Measurements from ENCODE around the gene RABL6. TPM values are rescaled to one million over a fixed set of nuclear protein-coding genes. Genes with fewer than 3 reads are reported as not detected.
"Not testable (repeated sequence)": the region's sequence is repeated elsewhere in the genome, so short reads cannot be mapped to it uniquely, and the experiment has no call there.

The RABL6 gene
- total RNA-seq, 1 donor: 72.1 TPM

GRCh38 chr9:136860933-136861873 is 53.5 kb downstream of the RABL6 start:
- no peak for DNase-seq (ENCODE audit: low read depth)
- H3K4me3 ChIP-seq (ENCODE audit: low read depth, low read length): no peak overlapping the region
- no peak for TF ChIP-seq CTCF (IDR thresholded peaks at IDR 0.05; ENCODE audit: insufficient read depth, low read depth, low read length)

GRCh38 chr9:136861874-136862457 is 54.2 kb downstream of the RABL6 start:
- no peak for DNase-seq (ENCODE audit: low read depth)
- H3K4me3 ChIP-seq (ENCODE audit: low read depth, low read length): no peak overlapping the region
- no peak for TF ChIP-seq CTCF (IDR thresholded peaks at IDR 0.05; ENCODE audit: insufficient read depth, low read depth, low read length)

GRCh38 chr9:136862849-136863622 is 55.3 kb downstream of the RABL6 start:
- TF ChIP-seq CTCF (IDR thresholded peaks at IDR 0.05; ENCODE audit: insufficient read depth, low read depth, low read length): no peak

GRCh38 chr9:136863623-136864273 is 56.0 kb downstream of the RABL6 start:
- DNase-seq (ENCODE audit: low read depth): no peak
- no peak for TF ChIP-seq CTCF (IDR thresholded peaks at IDR 0.05; ENCODE audit: insufficient read depth, low read depth, low read length)
- no peak overlapping the region for H3K4me3 ChIP-seq (ENCODE audit: low read depth, low read length)

More at GRCh38 chr9:136862849-136863622, 55.3 kb downstream of the RABL6 start:
- H3K4me3 ChIP-seq (ENCODE audit: low read depth, low read length): no peak overlapping the region
- DNase-seq (ENCODE audit: low read depth): no peak

- peak overlapping the region; percentile 82 for H3K4me3 ChIP-seq (ENCODE audit: low read depth, low read length)
- no peak for TF ChIP-seq CTCF (IDR thresholded peaks at IDR 0.05; ENCODE audit: insufficient read depth, low read depth, low read length)
- no peak for DNase-seq (ENCODE audit: low read depth)
These were observed 57.5 kb downstream of the RABL6 start for GRCh38 chr9:136865041-136865767.

GRCh38 chr9:136865768-136866103 is 58.0 kb downstream of the RABL6 start:
- TF ChIP-seq CTCF (IDR thresholded peaks at IDR 0.05; ENCODE audit: insufficient read depth, low read depth, low read length): no peak
- H3K4me3 ChIP-seq (ENCODE audit: low read depth, low read length): peak overlapping the region; percentile 82
- DNase-seq (ENCODE audit: low read depth): no peak

- peak overlapping the region; percentile 82 for H3K4me3 ChIP-seq (ENCODE audit: low read depth, low read length)
- DNase-seq (ENCODE audit: low read depth): not testable (repeated sequence)
These were observed 59.2 kb downstream of the RABL6 start for GRCh38 chr9:136866898-136867421.

Measured in fibroblast of villous mesenchyme (primary cell).